GM12878 (cell line): ENCODE results near the gene FANK1.
"Not testable (repeated sequence)": the region's sequence is repeated elsewhere in the genome, so short reads cannot be mapped to it uniquely, and the experiment has no call there.

Source experiments
- CHD4 ChIP-seq: fragments of 200-600 bp; sonication (generic); IDR thresholded peaks from 2 replicates; pipeline ENCODE4 v1.6.1; 2016; ENCODE audit warnings: mild to moderate bottlenecking
- EP300 ChIP-seq, 2 experiments: fragments of 150-350 bp in 1 of 2; IDR thresholded peaks; 2 replicates each; pipeline ENCODE4 v1.6.1; 2011 to 2012; ENCODE audit warnings: low read depth in 2 of 2, low read length in 2 of 2, borderline replicate concordance in 1 of 2, improper control_type of control experiment in 1 of 2, inconsistent platforms in 1 of 2; ENCODE audit not compliant: control insufficient read depth in 1 of 2
- EZH2 ChIP-seq: IDR thresholded peaks from 2 replicates; pipeline ENCODE4 v1.6.1; 2012; ENCODE audit warnings: low read depth, mild to moderate bottlenecking, control low read depth, inconsistent platforms, low read length, borderline replicate concordance; ENCODE audit not compliant: control insufficient read depth
- GATAD2B ChIP-seq: fragments of 450-650 bp; conservative IDR thresholded peaks from 2 replicates; pipeline ENCODE4 v1.6.1; 2017; ENCODE audit warnings: low read depth, mild to moderate bottlenecking, moderate library complexity
- NR2C2 ChIP-seq: IDR thresholded peaks from 2 replicates; pipeline ENCODE4 v1.6.1; 2011; ENCODE audit warnings: borderline replicate concordance, low read depth; ENCODE audit not compliant: control insufficient read depth, insufficient read length
- POLR2A ChIP-seq: IDR thresholded peaks from 2 replicates; pipeline ENCODE4 v1.6.1; 2011; ENCODE audit warnings: low read depth, mild to moderate bottlenecking, low read length
- TAF1 ChIP-seq: IDR thresholded peaks from 2 replicates; pipeline ENCODE4 v1.6.1; 2011; ENCODE audit warnings: mild to moderate bottlenecking, low read depth, low read length, borderline replicate concordance
- TF ChIP-seq, protein P1 (sequence below): fragments of 450-650 bp; formaldehyde crosslinking; IDR thresholded peaks from 2 replicates; pipeline ENCODE4 v1.4.0; 2022; ENCODE audit warnings: mild to moderate bottlenecking, moderate library complexity
- TF ChIP-seq, protein P2 (sequence below), 3 experiments: IDR thresholded peaks in 2 of 3; conservative IDR thresholded peaks in 1 of 3; 2 replicates each; pipeline ENCODE4 v1.5.1; 2011; ENCODE audit warnings: low read depth in 3 of 3, low read length in 3 of 3, mild to moderate bottlenecking in 3 of 3, control low read depth in 2 of 3, moderate library complexity in 2 of 3, inconsistent platforms in 1 of 3, mixed read lengths in 1 of 3; ENCODE audit not compliant: control insufficient read depth in 2 of 3, insufficient read depth in 1 of 3; ENCODE audit errors: extremely low read depth in 1 of 3

DNA sequence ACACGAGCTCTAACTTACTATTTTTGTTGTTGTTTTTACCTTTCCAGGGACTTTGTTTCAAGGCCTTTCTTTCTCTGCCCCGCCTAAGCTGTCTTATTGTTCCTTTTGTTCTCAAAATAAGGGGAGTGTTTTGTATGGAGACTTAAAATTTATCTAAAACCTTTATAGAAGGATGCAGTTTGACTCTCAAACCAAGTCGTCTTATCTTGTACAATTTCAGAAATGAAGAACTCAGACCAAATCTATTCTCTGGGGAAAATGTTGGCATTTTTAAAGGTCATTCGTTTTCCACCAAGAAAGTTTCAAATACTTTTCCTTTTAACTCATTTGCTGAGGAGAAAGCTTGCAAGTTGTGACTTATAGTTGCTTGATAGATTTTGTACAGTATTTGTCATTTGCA lies 953 bp downstream of the FANK1 start:
- TF ChIP-seq, protein P1, sequence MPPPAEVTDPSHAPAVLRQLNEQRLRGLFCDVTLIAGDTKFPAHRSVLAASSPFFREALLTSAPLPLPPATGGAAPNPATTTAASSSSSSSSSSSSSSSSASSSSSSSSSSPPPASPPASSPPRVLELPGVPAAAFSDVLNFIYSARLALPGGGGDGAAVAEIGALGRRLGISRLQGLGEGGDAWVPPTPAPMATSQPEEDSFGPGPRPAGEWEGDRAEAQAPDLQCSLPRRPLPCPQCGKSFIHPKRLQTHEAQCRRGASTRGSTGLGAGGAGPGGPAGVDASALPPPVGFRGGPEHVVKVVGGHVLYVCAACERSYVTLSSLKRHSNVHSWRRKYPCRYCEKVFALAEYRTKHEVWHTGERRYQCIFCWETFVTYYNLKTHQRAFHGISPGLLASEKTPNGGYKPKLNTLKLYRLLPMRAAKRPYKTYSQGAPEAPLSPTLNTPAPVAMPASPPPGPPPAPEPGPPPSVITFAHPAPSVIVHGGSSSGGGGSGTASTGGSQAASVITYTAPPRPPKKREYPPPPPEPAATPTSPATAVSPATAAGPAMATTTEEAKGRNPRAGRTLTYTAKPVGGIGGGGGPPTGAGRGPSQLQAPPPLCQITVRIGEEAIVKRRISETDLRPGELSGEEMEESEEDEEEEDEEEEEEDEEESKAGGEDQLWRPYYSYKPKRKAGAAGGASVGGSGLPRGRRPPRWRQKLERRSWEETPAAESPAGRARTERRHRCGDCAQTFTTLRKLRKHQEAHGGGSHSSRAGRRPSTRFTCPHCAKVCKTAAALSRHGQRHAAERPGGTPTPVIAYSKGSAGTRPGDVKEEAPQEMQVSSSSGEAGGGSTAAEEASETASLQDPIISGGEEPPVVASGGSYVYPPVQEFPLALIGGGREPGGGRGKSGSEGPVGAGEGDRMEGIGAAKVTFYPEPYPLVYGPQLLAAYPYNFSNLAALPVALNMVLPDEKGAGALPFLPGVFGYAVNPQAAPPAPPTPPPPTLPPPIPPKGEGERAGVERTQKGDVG = not testable (repeated sequence)
- not testable (repeated sequence) for TF ChIP-seq CHD4; POLR2A; NR2C2; GATAD2B; TAF1; EP300 (IDR thresholded peaks at IDR 0.05; ENCODE audit: borderline replicate concordance in 1 of 2, control insufficient read depth in 1 of 2, low read depth in 2 of 2, low read length in 2 of 2); EZH2
- TF ChIP-seq, protein P2, sequence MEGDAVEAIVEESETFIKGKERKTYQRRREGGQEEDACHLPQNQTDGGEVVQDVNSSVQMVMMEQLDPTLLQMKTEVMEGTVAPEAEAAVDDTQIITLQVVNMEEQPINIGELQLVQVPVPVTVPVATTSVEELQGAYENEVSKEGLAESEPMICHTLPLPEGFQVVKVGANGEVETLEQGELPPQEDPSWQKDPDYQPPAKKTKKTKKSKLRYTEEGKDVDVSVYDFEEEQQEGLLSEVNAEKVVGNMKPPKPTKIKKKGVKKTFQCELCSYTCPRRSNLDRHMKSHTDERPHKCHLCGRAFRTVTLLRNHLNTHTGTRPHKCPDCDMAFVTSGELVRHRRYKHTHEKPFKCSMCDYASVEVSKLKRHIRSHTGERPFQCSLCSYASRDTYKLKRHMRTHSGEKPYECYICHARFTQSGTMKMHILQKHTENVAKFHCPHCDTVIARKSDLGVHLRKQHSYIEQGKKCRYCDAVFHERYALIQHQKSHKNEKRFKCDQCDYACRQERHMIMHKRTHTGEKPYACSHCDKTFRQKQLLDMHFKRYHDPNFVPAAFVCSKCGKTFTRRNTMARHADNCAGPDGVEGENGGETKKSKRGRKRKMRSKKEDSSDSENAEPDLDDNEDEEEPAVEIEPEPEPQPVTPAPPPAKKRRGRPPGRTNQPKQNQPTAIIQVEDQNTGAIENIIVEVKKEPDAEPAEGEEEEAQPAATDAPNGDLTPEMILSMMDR (IDR thresholded peaks at IDR 0.05 in 2 of 3, conservative IDR thresholded peaks at IDR 0.05 in 1 of 3; ENCODE audit: control insufficient read depth in 2 of 3, extremely low read depth in 1 of 3, insufficient read depth in 1 of 3, low read depth in 3 of 3, low read length in 3 of 3) = not testable (repeated sequence)
